Measurements from ENCODE around the gene ADGRL1. TPM values are rescaled to one million over a fixed set of nuclear protein-coding genes. Genes with fewer than 3 reads are reported as not detected.

The ADGRL1 gene
- total RNA-seq, 4 donors from 2014 or later: 45.9 to 55.4 (median 48.7) TPM

DNA sequence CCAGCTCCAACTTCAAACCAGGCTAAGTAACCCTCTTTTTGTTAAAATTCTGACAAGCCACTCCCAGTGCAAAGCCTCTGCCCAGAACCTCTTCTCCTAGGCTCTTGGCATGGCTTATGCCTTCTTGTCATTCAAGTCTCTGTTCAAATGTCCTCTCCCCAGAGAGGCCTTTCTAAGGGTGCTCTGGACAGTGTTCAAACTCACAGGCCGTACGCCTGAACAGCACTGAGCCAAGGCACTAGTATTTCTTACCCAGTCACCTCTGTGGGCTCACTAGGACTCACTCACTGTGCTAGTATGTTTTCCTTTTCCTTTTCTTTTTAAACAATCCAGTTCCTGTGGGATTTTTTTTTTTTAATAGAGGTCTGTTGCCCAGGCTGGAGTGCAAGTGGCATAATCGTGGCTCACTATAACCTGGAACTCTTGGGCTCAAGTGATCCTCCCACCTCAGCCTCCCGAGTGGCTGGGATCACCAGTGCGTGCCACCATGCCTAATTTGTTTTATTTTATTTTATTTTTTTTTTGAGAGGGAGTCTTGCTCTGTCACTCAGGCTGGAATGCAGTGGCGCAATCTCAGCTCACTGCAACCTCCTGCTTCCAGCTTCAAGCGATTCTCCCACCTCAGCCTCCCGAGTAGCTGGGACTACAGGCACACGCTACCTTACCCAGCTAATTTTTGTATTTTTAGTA lies 67.2 kb downstream of the ADGRL1 start:
- Histone ChIP-seq H3K4me3 (no peak overlapping the region), H3K27ac (peak overlapping the region; percentile 94 to 96 (median 94)), H3K36me3 (no peaks in the 10 kb centered on the region), H3K4me1 (peaks cover 14 to 27% (median 22%) of the 10 kb centered on the region in 4 donors), H3K27me3 (no peaks in the 10 kb centered on the region), H3K9me3 (no peaks in the 10 kb centered on the region)
- TF ChIP-seq POLR2A (IDR thresholded peaks at IDR 0.05) (no peak), EP300 (IDR thresholded peaks at IDR 0.05; ENCODE audit: low read depth) (no peak), POLR2AphosphoS5 (IDR thresholded peaks at IDR 0.05) (no peak)
- TF ChIP-seq, protein P1, sequence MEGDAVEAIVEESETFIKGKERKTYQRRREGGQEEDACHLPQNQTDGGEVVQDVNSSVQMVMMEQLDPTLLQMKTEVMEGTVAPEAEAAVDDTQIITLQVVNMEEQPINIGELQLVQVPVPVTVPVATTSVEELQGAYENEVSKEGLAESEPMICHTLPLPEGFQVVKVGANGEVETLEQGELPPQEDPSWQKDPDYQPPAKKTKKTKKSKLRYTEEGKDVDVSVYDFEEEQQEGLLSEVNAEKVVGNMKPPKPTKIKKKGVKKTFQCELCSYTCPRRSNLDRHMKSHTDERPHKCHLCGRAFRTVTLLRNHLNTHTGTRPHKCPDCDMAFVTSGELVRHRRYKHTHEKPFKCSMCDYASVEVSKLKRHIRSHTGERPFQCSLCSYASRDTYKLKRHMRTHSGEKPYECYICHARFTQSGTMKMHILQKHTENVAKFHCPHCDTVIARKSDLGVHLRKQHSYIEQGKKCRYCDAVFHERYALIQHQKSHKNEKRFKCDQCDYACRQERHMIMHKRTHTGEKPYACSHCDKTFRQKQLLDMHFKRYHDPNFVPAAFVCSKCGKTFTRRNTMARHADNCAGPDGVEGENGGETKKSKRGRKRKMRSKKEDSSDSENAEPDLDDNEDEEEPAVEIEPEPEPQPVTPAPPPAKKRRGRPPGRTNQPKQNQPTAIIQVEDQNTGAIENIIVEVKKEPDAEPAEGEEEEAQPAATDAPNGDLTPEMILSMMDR (IDR thresholded peaks at IDR 0.05): no peak
- intact Hi-C loops (cut with DNase I; ENCODE audit: low total_unique reads) (loop anchor here (5.0 kb wide), 1 partner anchor 66 kb away; the partner anchor contains the start of gene MISP3), in situ Hi-C loops (cut with MboI; ENCODE audit: low pct_ligation_motif_present in 1 of 4, low pct_unique_long_range_greater_than_20kb in 1 of 4, low sequenced_read_pairs in 3 of 4) (no loop called here)
- no peak for DNase-seq
- 72 to 77% methylated on average over 7 to 9 of the region's 9 CpGs for WGBS, 2 donors (ENCODE audit: low coverage in 1 of 2)

- Histone ChIP-seq H3K9me3 (no peaks in the 10 kb centered on the region), H3K36me3 (no peaks in the 10 kb centered on the region), H3K4me1 (peaks cover 14 to 27% (median 22%) of the 10 kb centered on the region in 4 donors), H3K4me3 (peak within 1 kb of the TSS; percentile 50 to 76 (median 58)), H3K27ac (peak within 1 kb of the TSS; percentile 94 to 96 (median 94)), H3K27me3 (no peaks in the 10 kb centered on the region)
- intact Hi-C loops (cut with DNase I; ENCODE audit: low total_unique reads): loop anchor here (5.0 kb wide), 1 partner anchor 64 kb away; the partner anchor contains the start of gene MISP3
- in situ Hi-C loops (cut with MboI; ENCODE audit: low pct_ligation_motif_present in 1 of 4, low pct_unique_long_range_greater_than_20kb in 1 of 4, low sequenced_read_pairs in 3 of 4): no loop called here
- DNase-seq: peak; percentile 98
- WGBS, 2 donors (ENCODE audit: low coverage in 1 of 2): 0% methylated on average over 72 of the region's 78 CpGs; no CpG with 5 or more reads in 1 of the 2 donors
- peak; percentile 84 for TF ChIP-seq POLR2A (IDR thresholded peaks at IDR 0.05)
- no peak for TF ChIP-seq EP300 (IDR thresholded peaks at IDR 0.05; ENCODE audit: low read depth)
- TF ChIP-seq, protein P1 (IDR thresholded peaks at IDR 0.05): peak; percentile 62 to 93 (median 79)
- peak; percentile 80 to 88 (median 85) for TF ChIP-seq POLR2AphosphoS5 (IDR thresholded peaks at IDR 0.05)
These were observed 69.3 kb downstream of the ADGRL1 start, which contains the start of gene ASF1B for GRCh38 chr19:14136509-14137281. ASF1B (minus strand) TSS chr19:14136589; CDS start chr19:14136456, 133 bp downstream.

- WGBS, 2 donors (ENCODE audit: low coverage in 1 of 2): 0 to 1% methylated on average over 2 to 10 of the region's 38 CpGs
- no peaks in the 10 kb centered on the region for H3K9me3 ChIP-seq
- peak overlapping the region; percentile 72 to 96 (median 84) for H3K27ac ChIP-seq
- H3K36me3 ChIP-seq: no peaks in the 10 kb centered on the region
- H3K4me1 ChIP-seq: peaks cover 14 to 27% (median 22%) of the 10 kb centered on the region in 4 donors
- H3K4me3 ChIP-seq: peak overlapping the region; percentile 39 to 76 (median 50)
- TF ChIP-seq POLR2A (IDR thresholded peaks at IDR 0.05) (peak; percentile 19), EP300 (IDR thresholded peaks at IDR 0.05; ENCODE audit: low read depth) (no peak)
- no peaks in the 10 kb centered on the region for H3K27me3 ChIP-seq
- DNase-seq: peak; percentile 24
- in situ Hi-C loops (cut with MboI; ENCODE audit: low pct_ligation_motif_present in 1 of 4, low pct_unique_long_range_greater_than_20kb in 1 of 4, low sequenced_read_pairs in 3 of 4) (no loop called here), intact Hi-C loops (cut with DNase I; ENCODE audit: low total_unique reads) (loop anchor here (5.0 kb wide), 1 partner anchor 64 kb away; the partner anchor contains the start of gene MISP3)
These were observed 69.9 kb downstream of the ADGRL1 start for GRCh38 chr19:14135985-14136508.

DNA sequence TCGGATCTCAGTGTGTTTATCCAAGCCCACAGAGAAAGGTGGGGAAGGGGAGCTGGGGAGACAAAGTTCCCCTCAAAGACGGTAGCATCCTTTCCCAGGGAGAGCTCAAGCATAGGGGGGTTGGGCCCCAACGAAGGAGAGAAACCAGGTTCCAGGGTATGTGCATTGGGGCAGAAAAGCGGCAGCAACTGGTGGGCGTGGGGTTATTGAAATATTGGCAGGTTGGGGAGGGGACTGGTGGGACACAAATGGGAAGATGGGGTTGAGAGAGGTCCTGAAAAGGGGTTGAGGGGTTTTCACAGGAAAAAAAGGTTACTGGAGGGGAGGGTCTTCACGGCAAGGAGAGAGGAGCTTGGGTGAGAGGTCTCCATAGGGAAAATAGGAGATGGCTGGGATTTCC lies 70.6 kb downstream of the ADGRL1 start:
- Histone ChIP-seq H3K36me3 (no peaks in the 10 kb centered on the region), H3K27me3 (no peaks in the 10 kb centered on the region), H3K4me3 (peak overlapping the region in 1 of 4 donors; percentile 50), H3K27ac (no peak overlapping the region), H3K4me1 (peaks cover 14 to 27% (median 22%) of the 10 kb centered on the region in 4 donors), H3K9me3 (no peaks in the 10 kb centered on the region)
- intact Hi-C loops (cut with DNase I; ENCODE audit: low total_unique reads) (loop anchor here (5.0 kb wide), 1 partner anchor 63 kb away; the partner anchor contains the start of gene MISP3), in situ Hi-C loops (cut with MboI; ENCODE audit: low pct_ligation_motif_present in 1 of 4, low pct_unique_long_range_greater_than_20kb in 1 of 4, low sequenced_read_pairs in 3 of 4) (no loop called here)
- TF ChIP-seq, protein P1 (IDR thresholded peaks at IDR 0.05): no peak
- no peak for TF ChIP-seq EP300 (IDR thresholded peaks at IDR 0.05; ENCODE audit: low read depth)
- no peak for DNase-seq
- WGBS, 2 donors (ENCODE audit: low coverage in 1 of 2): 11 to 28% methylated on average over 4 to 6 of the region's 6 CpGs
